ENCODE results near the gene CEP128.
A peak's percentile ranks its signal among the peaks of the same experiment; 100 is the strongest.

Gene CEP128

GRCh38 chr14:80605536-80605935, 336.0 kb downstream of the CEP128 start:
- DNase-seq = peak in 1 of 3 experiments; percentile 13

DNA sequence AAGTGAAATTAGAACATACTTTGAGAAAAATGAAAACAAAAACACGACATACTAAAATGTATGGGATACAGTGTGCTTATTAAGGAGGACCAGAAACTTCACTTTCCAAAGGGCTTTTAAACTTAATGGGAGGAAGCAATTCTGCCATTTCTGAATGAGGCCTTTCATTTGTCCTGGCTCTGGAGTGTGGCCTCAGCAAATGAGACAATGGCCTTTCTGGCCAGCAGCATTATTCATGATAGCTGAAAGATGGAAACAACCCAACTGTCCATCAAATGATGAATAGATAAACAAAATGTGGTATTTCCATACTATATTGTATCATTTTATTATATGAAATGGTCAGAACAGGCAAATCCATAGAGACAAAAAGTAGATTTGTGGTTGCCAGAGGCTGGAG, 338.6 kb downstream of the CEP128 start:
- DNase-seq = no peak

DNA sequence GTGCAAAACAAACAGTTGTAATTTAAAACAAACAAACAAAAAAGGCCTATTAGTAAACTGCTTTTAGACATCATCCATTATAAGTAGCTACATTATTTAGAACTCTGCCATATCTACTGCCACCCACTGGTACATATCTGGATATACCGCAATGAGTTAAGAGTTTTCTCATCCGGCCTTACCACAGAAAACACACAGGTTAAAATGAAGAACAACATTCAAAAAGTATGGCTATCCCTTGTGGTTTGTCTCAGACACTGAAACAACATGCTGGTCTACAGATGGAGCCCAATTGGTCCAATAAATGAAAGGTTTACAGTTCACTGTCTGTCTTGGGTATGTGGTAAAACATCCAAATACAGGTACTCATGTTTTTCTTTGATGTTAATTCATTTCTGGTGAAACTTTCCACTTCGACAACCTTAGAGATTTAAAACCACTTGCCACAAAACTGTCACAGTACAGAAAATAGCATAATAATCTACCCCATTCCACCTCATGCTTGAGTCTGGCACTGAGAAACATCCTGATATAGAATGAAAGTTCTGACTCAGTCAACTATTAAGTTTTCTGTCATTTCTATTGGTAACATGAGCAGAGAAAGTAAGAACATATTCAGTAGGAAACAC, 354.3 kb downstream of the CEP128 start:
- peak in 2 of 3 experiments; percentile 12 to 47 for DNase-seq

- no peak for DNase-seq
Observed at GRCh38 chr14:80586131-80586530, 355.4 kb downstream of the CEP128 start.

DNA sequence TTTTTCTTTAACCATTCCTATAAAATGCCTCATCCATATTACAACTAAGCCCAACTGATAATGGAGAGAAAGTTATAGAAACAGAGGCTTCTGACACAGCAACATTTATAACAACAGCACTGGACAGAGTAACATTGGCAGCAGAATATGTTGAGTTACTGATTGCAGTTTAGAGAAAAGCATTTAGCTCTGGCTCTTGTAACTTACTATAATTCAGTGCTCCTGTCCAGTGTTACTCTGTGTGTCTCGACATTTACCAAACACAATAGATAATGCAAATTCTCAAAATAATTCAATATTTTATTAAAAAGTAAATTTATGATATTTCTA, 356.1 kb downstream of the CEP128 start:
- no peak for DNase-seq

DNA sequence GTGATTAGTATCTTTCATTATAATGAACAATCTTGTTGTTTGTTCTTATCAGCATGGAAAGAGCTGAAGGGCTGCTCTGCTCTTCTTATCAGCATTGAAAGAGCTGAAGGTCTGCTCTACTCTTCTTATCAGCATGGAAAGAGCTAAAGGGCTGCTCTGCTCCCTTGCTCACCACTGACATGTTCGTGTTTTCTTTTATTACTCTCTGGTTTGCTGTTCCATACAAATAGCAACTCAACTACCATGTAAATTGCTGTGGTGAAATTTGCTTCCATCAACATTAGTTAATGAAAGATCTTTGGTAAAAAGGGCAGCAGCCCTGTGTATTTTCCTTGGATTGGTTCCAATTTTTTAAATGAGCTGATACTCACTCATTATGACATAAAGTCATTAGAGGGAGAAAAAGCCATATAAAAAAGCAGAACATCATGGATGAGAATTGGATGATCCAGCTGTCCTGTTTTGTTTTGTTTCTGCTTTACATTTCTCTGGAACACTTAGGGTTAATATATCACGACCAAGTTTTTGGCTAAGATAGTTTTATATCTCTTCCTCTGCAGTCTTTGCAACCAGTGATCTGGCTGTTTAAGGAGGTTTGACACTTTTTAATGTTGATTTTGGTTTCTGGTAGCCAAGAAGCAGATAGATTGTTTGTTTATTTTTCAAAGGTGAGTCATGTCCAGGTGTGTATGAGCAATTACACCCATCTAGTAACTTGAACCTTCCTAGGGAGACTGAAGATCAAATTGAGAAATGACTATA, 356.6 kb downstream of the CEP128 start:
- DNase-seq = peak in 2 of 3 experiments; percentile 19 to 57

DNA sequence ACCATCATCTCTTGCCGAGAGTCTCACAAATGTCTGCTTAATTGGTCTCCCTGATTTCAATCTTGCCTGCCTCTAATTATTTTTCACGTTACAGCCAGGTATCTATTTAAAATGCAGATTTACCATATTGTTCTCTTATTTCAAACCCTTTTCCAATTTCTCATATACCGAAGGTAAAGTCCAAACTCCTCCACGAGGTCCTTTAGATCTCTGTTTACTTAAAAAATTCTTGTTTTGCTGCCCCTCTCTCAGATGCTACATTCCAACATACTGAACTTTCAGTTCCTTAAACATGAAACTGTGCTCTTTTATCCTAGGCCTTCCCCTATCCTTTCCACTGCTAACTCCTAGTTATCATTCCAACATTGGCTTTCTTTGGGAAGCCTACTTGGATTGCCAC, 363.9 kb downstream of the CEP128 start:
- no peak for DNase-seq

DNA sequence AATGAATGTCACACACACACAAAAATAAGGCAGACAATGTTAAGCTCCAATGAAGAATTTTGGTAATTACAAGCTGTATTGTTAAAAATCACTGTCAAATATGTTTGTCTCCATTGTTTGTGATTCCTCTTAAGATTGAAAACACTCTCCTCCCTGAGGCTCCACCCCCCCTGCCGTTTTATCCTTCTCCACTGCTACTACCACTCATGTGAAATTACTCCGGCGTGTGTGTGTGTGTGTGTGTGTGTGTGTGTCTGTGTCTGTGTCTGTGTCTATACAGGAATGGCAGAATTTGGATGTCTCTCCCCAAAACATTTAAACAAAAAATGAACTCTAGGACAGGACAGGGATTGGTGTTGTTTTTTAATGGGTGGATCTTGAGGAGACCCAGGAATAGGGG, 365.1 kb downstream of the CEP128 start:
- DNase-seq = peak in 2 of 3 experiments; percentile 32 to 63

DNA sequence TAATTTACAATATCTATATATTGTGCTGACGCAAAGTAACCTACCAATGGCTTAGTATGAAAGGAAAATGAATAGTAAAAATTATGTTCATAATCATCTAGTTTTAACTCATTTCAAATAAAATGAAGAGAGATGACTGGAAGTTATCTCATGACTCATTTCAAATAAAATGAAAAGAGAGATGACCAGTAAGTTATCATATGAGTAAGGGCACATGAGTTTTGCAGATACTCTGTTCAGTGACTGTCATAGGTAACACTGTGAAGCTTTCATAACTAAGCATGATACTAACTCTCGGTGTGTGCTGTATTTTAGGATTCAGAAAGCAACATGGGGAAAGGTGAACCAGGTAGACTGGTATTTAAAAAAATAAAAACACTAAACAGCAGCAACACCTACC, 365.8 kb downstream of the CEP128 start:
- DNase-seq = no peak

DNA sequence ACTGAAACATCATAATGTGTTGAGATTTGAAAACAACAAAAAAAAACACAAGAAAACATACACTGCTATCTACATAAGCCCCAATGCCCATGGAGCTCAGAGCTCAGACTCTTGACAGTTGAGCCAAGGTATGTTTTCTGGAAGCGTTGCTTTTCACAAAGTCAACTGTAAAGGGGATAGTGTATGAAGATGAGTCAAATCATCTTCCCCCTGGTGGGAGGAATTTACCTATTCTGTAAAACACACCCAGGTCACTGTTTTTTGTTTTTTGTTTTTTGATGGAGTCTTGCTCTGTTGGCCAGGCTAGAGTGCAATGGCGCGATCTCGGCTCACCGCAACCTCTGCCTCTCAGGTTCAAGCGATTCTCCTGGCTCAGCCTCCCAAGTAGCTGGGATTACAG, 368.9 kb downstream of the CEP128 start:
- DNase-seq = no peak

DNA sequence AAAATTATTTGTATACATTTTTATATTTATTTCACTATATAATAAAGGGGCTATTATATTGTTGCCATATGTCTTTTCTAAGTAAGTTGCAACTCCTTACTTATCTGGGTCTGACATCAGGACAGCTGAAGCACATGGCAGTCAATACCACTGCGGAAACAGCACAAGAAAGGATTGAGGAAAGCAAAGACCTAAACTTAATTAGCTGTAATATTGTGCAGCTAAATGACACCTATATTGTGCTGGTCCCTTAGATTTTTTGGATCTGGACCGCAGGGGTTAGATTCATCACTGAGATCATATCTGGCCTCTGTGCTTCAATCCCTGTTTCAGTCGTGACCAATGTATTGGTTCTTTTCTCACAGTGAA, 370.6 kb downstream of the CEP128 start:
- DNase-seq = no peak

DNA sequence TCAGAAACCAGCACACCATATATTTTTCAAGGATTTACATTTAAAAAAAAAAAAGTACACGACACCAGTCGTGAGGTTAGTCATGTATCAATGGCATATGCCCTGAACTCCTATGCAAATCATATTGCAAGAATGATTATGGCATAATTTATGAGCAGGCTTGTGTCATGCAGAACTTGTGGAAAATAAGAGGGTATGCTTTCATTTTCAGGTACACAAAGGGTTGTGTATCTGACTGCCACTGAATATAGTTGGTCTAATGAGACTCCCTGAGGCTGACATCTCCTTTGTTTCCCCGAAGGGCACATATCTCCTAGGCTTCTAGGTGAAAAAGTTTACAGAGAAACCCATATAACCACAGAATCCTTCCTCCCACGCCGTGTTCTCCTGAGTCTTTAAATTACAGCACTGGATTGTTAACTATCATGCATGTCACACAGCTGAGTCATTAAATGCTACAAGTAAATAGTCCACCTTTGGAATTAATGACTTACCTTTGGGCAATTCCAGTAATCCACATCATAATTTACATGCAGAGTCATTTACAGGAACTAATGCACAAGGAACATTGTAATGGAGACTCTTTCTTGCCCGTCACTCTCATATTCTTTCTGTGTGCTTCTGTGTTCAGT, 373.5 kb downstream of the CEP128 start:
- no peak for DNase-seq

DNA sequence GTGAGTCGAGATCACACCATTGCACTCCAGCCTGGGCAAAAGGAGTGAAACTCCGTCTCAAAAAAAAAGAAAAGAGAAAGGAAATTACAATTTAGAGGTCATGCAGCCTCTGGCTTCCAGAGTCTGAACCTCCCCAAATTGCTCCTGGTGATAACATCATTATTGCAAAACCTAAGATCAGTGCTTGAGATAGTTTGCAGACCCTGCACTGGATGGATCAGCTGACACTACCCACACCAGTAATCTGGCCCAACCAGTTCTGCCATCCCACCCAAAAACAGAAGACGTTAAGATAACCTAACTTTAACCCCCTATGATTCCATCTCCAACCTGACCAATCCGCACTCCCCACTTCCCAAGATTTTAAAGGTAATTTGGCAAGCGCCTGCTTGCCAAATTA, 376.5 kb downstream of the CEP128 start:
- DNase-seq = no peak

DNA sequence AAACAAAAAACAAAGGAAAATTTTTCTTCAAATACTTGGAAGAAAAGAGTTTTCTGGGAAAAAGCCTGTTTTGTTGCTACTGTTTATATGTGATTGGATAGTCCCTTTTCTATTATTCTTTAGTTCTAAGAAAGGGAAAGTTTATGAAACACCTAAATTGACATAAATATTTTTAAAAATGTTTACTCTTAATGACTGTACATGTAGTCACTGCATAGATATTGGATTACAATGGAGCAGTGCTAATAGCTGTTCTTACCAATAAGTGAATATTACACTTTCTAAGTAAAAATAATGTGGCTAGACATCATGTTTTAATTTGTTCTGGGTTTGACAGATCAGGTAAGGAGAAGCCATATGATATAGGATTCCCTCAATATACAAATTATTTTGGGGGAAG, 377.5 kb downstream of the CEP128 start:
- no peak for DNase-seq

DNA sequence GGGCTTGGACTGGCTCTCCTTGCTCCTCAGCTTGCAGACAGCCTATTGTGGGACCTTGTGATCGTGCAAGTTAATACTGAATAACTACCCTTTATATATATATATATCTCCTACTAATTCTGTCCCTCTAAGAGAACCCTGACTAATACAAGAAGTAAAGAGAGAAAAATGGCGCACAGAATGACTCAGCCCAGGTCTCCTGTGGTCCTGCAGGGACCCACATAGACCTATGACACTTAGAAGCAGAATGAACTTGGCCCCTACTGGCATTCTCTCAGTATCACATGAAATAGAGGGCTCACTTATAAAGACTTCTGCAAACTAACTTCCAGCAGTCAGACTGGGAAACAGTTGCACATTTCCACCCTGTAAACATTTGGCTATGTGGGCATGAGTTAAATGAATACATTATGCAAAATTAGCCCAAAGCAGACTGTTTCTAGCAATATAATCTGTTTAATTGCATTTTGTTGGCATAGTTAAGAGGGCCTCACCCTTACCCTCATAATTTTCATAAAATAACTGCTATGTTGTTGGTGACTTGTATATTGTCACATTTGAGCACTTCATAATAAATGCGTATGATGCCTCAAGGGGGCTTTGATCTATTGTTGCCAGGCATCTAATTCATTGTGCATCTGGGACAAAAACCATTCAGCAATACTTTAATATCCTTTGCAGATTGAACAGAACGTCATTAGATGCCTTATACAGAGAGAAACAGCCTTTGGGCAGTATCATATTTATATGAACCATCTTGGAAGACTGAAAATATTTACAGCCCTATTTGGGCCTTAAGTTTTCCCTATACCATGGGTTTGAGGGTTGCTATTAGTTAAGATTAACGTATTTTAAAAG, 380.5 kb downstream of the CEP128 start:
- DNase-seq = no peak

DNA sequence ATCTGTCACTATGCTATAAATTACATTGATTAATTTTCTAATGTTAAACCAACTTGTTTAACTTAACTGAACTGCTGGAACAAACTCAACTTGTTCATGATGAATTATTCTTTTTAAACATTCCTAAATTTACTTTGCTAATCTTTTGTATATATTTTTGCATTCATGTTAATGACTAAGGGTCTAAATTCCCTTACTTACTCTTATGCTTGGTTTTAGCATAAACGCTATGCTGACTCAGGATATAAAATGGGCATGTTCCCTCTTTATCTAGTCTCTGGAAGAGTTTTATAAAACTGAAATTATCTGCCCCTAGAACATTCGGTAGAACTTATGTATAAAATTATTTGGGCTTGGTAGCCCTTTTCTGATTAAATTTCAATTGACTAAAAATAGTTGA, 387.4 kb downstream of the CEP128 start:
- DNase-seq = no peak

DNA sequence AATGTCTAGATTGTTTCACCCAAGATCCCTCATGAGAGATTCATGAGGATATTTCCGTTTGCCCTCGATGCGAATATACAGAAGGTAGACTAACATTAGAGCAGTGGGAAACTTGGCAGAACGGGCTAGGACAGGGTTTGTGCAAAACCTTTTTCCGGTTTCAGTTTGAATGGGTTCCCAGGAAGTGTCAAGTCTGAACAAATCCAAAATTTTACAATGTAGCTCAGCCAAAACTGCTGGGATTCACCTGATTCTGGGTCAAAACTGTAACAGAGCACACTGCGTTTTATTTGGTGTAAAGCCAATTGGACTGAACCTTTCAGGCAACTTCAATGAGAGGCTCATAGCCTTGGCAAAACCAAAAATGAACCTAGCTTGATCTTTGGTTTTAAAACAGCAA, 392.4 kb downstream of the CEP128 start:
- DNase-seq = no peak

DNA sequence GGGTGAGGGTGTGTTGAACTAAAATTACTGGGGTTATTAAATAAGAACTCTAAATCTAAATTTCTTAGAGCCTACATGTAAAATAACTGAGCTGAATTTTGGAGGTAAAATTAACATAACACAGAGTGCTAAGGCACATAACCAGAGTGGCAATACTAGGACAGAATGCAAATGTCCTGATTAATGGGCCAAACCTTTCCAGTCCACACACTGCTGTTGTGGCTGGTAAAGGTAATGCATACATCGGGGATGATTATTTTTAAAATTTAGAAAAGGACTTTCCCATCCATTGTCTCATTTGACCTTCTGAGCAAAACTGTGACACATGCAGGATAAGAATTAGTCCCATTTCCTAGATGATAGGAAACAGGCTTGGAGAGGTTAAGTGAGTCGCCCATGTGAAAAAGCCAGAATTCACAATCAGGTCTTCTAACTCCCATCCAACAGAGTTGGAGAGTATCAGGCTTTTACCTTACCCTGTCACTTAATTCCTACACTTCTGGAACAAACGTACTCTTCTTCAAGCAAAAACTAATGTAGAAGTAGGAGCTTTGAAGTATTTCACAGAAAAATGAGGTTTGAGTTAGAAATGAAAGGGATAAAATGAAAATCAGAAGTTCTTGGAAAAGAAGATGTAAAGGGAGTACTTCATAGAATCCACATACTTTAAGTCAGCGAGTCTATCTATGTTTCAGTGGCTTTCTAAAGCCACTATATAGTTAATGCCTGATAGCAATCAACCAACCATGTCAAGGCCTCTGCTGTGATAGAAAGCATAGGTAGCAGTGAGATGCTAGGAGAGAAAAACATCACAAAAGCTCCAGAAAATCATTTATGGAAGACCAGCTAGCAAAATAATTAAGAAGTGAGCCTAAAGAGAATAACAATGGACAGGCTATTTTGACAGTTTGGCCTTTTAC, 395.3 kb downstream of the CEP128 start:
- DNase-seq = no peak

- no peak for DNase-seq
Observed at GRCh38 chr14:80544366-80544765, 397.2 kb downstream of the CEP128 start.

- no peak for DNase-seq
Observed at GRCh38 chr14:80543211-80543610, 398.3 kb downstream of the CEP128 start.

DNA sequence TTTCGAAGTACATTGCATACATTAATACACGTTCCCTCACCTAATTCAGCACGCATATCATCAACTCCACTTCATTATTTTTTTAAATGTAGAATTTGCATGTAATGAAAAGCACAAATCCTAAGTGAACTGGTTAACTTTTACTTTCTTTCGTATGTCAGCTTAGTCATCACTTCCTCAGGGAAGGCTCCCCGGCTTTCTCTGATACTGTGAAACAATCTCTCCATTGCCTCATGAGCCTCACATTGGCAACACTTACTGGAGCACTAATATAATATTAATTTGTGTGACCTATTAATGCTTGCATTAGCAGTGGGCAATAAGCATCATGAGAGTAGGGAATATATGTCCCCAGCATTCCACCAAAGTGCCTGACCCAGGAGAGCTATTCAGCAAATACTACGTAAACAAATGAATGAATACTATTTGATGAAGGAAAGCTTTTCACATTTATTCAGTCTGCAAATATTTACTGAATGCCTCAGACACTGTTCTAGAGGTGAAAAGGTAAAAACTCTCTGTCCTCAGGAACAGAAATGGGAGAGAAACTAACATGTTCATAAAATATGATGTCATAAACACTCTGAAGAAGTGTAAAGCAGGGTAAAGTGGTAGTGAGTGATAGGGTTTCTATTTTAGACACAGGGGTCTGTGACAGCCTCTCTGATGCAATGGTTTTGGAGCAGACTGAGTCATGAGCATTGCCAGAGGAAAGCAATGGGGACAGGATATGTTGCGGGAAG, 402.7 kb downstream of the CEP128 start:
- DNase-seq = no peak

DNA sequence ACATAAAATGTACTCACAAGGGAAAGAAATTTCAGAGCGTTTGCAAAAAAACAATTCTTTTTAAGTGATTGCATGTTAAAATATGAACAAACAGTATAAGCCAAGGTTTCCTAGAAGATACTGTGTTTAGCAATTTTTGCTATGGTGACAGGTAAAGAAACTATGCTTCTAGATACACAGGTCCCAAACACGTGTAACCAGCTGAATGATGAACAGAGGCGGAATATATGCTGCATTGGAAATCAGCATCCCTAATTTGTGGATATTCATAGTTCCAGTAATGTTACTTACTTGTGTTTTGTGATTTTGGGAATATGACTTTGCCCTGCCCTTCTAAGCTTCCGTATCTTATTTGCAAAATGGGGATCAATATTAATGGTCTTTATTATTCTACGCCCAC, 403.9 kb downstream of the CEP128 start:
- DNase-seq = no peak

Measured in NCI-H1417 (cell line).